H9 (cell line): Measurements from ENCODE around the gene ABI3. TPM values are rescaled to one million over a fixed set of nuclear protein-coding genes. Genes with fewer than 3 reads are reported as not detected.

Experiments used
- DNase-seq: peaks from one replicate; pipeline ENCODE4 v3.0.0-alpha.2; 2017
- H2AFZ ChIP-seq: one replicate; pipeline ENCODE4 v1.6.1; 2013; ENCODE audit warnings: mild to moderate bottlenecking, low read length, control low read depth, moderate library complexity
- H2AK5ac ChIP-seq: 2 replicates; pipeline ENCODE4 v1.6.1; 2013; ENCODE audit warnings: low read length, control low read depth, mixed read lengths; ENCODE audit not compliant: insufficient read length
- H2BK120ac ChIP-seq: one replicate; pipeline ENCODE4 v1.6.1; 2013; ENCODE audit warnings: low read depth, mild to moderate bottlenecking, low read length, control low read depth, inconsistent platforms; ENCODE audit not compliant: poor library complexity, severe bottlenecking
- H2BK12ac ChIP-seq: 2 replicates; pipeline ENCODE4 v1.6.1; 2013; ENCODE audit warnings: low read length, control low read depth, mixed read lengths, low read depth; ENCODE audit not compliant: insufficient read length
- H2BK15ac ChIP-seq: 2 replicates; pipeline ENCODE4 v1.6.1; 2013; ENCODE audit warnings: low read depth, low read length, control low read depth
- H2BK20ac ChIP-seq: one replicate; pipeline ENCODE4 v1.6.1; 2013; ENCODE audit warnings: low read depth, mild to moderate bottlenecking, low read length, control low read depth, inconsistent platforms; ENCODE audit not compliant: poor library complexity, severe bottlenecking
- H2BK5ac ChIP-seq: 2 replicates; pipeline ENCODE4 v1.6.1; 2013; ENCODE audit warnings: low read length, control low read depth, mixed read lengths; ENCODE audit not compliant: insufficient read length
- H3K14ac ChIP-seq: 2 replicates; pipeline ENCODE4 v1.6.1; 2013; ENCODE audit warnings: low read length, control low read depth; ENCODE audit not compliant: insufficient read depth
- H3K18ac ChIP-seq: 2 replicates; pipeline ENCODE4 v1.6.1; 2013; ENCODE audit warnings: low read depth, mild to moderate bottlenecking, mixed read lengths, low read length, control low read depth; ENCODE audit not compliant: insufficient read length
- H3K23ac ChIP-seq: 2 replicates; pipeline ENCODE4 v1.6.1; 2013; ENCODE audit warnings: low read length, control low read depth, mixed read lengths, low read depth; ENCODE audit not compliant: insufficient read length
- H3K23me2 ChIP-seq: 2 replicates; pipeline ENCODE4 v1.6.1; 2013; ENCODE audit warnings: low read depth, mild to moderate bottlenecking, mixed read lengths, low read length, control low read depth; ENCODE audit not compliant: insufficient read length, poor library complexity, severe bottlenecking
- H3K27ac ChIP-seq: 2 replicates; pipeline ENCODE4 v1.5.1; 2013; ENCODE audit warnings: low read length, control low read depth, mixed read lengths, low read depth; ENCODE audit not compliant: insufficient read length
- H3K27me3 ChIP-seq: 2 replicates; pipeline ENCODE4 v1.6.1; 2013; ENCODE audit warnings: low read length, control low read depth, inconsistent platforms; ENCODE audit not compliant: insufficient read depth
- H3K4ac ChIP-seq: 2 replicates; pipeline ENCODE4 v1.6.1; 2013; ENCODE audit warnings: low read depth, mild to moderate bottlenecking, control low read depth, inconsistent platforms, low read length, moderate library complexity
- H3K4me1 ChIP-seq: 2 replicates; pipeline ENCODE4 v1.6.1; 2013; ENCODE audit warnings: low read length, control low read depth, inconsistent platforms; ENCODE audit not compliant: insufficient read depth
- H3K4me2 ChIP-seq: 2 replicates; pipeline ENCODE4 v1.6.1; 2013; ENCODE audit warnings: low read length, control low read depth, mixed read lengths; ENCODE audit not compliant: insufficient read length, insufficient read depth
- H3K56ac ChIP-seq: 2 replicates; pipeline ENCODE4 v1.6.1; 2013; ENCODE audit warnings: low read depth, mild to moderate bottlenecking, mixed read lengths, low read length, control low read depth; ENCODE audit not compliant: insufficient read length
- H3K79me1 ChIP-seq: 2 replicates; pipeline ENCODE4 v1.6.1; 2013; ENCODE audit warnings: low read depth, mild to moderate bottlenecking, moderate library complexity, low read length, control low read depth, inconsistent platforms; ENCODE audit not compliant: insufficient read depth, poor library complexity, severe bottlenecking
- H3K79me2 ChIP-seq: 2 replicates; pipeline ENCODE4 v1.6.1; 2013; ENCODE audit warnings: low read length, control low read depth, inconsistent platforms; ENCODE audit not compliant: insufficient read depth
- H3K9ac ChIP-seq: 2 replicates; pipeline ENCODE4 v1.6.1; 2013; ENCODE audit warnings: low read length, control low read depth, mixed read lengths; ENCODE audit not compliant: insufficient read length; ENCODE audit errors: extremely low read depth
- H3K9me3 ChIP-seq: one replicate; pipeline ENCODE4 v1.6.1; 2013; ENCODE audit warnings: low read depth, low read length, inconsistent platforms; ENCODE audit not compliant: control insufficient read depth
- H3T11ph ChIP-seq: one replicate; pipeline ENCODE4 v1.6.1; 2013; ENCODE audit warnings: mild to moderate bottlenecking, low read length, control low read depth, inconsistent platforms
- H4K20me1 ChIP-seq: one replicate; pipeline ENCODE4 v1.6.1; 2013; ENCODE audit not compliant: control insufficient read depth, insufficient read length, insufficient read depth
- H4K5ac ChIP-seq: 2 replicates; pipeline ENCODE4 v1.6.1; 2013; ENCODE audit warnings: low read depth, mild to moderate bottlenecking, mixed read lengths, low read length, control low read depth; ENCODE audit not compliant: insufficient read length
- H4K8ac ChIP-seq: replicated peaks from 2 replicates; pipeline ENCODE4 v1.6.1; 2013; ENCODE audit warnings: low read length, control low read depth, mixed read lengths, low read depth; ENCODE audit not compliant: insufficient read length
- H4K91ac ChIP-seq: 2 replicates; pipeline ENCODE4 v1.6.1; 2013; ENCODE audit warnings: low read depth, mild to moderate bottlenecking, moderate library complexity, mixed read lengths, low read length, control low read depth; ENCODE audit not compliant: insufficient read length
- H3K27ac Mint-ChIP-seq, 3 experiments: 2 replicates in 2 of 3; 3 replicates in 1 of 3; pipeline ENCODE4 v1.8.0; 2020 to 2021; ENCODE audit warnings: mixed read lengths in 3 of 3, mild to moderate bottlenecking in 1 of 3, moderate library complexity in 1 of 3
- H3K27me3 Mint-ChIP-seq: 2 replicates; pipeline ENCODE4 v1.8.0; 2021; ENCODE audit warnings: low read depth, mild to moderate bottlenecking, moderate library complexity, mixed read lengths
- H3K36me3 Mint-ChIP-seq, 3 experiments: 2 replicates in 2 of 3; 3 replicates in 1 of 3; pipeline ENCODE4 v1.8.0; 2020 to 2021; ENCODE audit warnings: low read depth in 3 of 3, mixed read lengths in 3 of 3; ENCODE audit not compliant: insufficient read depth in 1 of 3
- H3K4me1 Mint-ChIP-seq, 2 experiments: 2 replicates each; pipeline ENCODE4 v1.8.0; 2020; ENCODE audit warnings: mixed read lengths in 2 of 2
- H3K4me3 Mint-ChIP-seq, 2 experiments: 2 replicates in 1 of 2; 3 replicates in 1 of 2; pipeline ENCODE4 v1.8.0; 2020 to 2021; ENCODE audit warnings: mild to moderate bottlenecking in 2 of 2, mixed read lengths in 2 of 2, moderate library complexity in 1 of 2
- H3K9me3 Mint-ChIP-seq, 2 experiments: 2 replicates in 1 of 2; 3 replicates in 1 of 2; pipeline ENCODE4 v1.8.0; 2020; ENCODE audit warnings: mild to moderate bottlenecking in 2 of 2, mixed read lengths in 2 of 2, moderate library complexity in 1 of 2
- CTCF ChIP-seq: fragments of 200-600 bp; sonication (generic); conservative IDR thresholded peaks from 3 replicates; pipeline ENCODE4 v1.8.0; 2021; ENCODE audit warnings: antibody characterized with exemption, mild to moderate bottlenecking
- whole genome bisulfite sequencing: extraction: QIAGEN DNeasy Blood & Tissue Kit; methylation state at CpG from one replicate; pipeline ENCODE4 v1.1.7; 2013; ENCODE audit warnings: missing lambda C conversion rate, low lambda C conversion rate, mixed read lengths; ENCODE audit not compliant: insufficient read length; ENCODE audit errors: extremely low coverage; 5-methylcytosine and 5-hydroxymethylcytosine counted together
- total RNA-seq: library from RNA; stranded (reverse); gene quantifications from 2 replicates; pipeline ENCODE4 v1.2.1, GENCODE V29; 2021

The ABI3 gene
- total RNA-seq, 1 experiment from 2014 or later = 2.1 TPM

- Histone ChIP-seq H4K5ac (no peak overlapping the region), H3K56ac (no peak overlapping the region), H3K79me1 (no peaks in the 10 kb centered on the region), H2BK20ac (no peak overlapping the region), H3K23me2 (no peaks in the 10 kb centered on the region), H2AFZ (no peak overlapping the region), H3K79me2 (no peaks in the 10 kb centered on the region), H3K14ac (no peak overlapping the region), H3K9me3 (peaks cover 7% of the 10 kb centered on the region), H3K27me3 (no peaks in the 10 kb centered on the region), H3K18ac (no peak overlapping the region), H3K23ac (no peak overlapping the region), H2BK12ac (no peak overlapping the region), H2BK120ac (no peak overlapping the region), H3K27ac (no peak overlapping the region), H3T11ph (no peak overlapping the region), H3K9ac (no peak overlapping the region), H2BK5ac (no peak overlapping the region), H3K4me1 (no peaks in the 10 kb centered on the region), H4K91ac (no peak overlapping the region), H2AK5ac (no peak overlapping the region), H4K8ac (no peak overlapping the region), H2BK15ac (no peak overlapping the region), H4K20me1 (no peaks in the 10 kb centered on the region), H3K4me2 (no peak overlapping the region), H3K4ac (no peak overlapping the region)
- H3K27me3 Mint-ChIP-seq = peaks cover 10% of the 10 kb centered on the region
- peaks cover 37 to 38% of the 10 kb centered on the region in 2 experiments for H3K9me3 Mint-ChIP-seq
- no peak for DNase-seq
- H3K4me1 Mint-ChIP-seq = peaks cover 0 to 2% of the 10 kb centered on the region in 2 experiments; a peak in 1 of 4 replicates
- WGBS = no CpG with 5 or more reads among the region's 6 CpGs
- TF ChIP-seq CTCF = no peak
- H3K4me3 Mint-ChIP-seq = no peak overlapping the region
- H3K36me3 Mint-ChIP-seq = peaks cover 9 to 21% (median 13%) of the 10 kb centered on the region in 3 experiments
- H3K27ac Mint-ChIP-seq = no peak overlapping the region
Observed at GRCh38 chr17:49180998-49181635, 29.4 kb upstream of the ABI3 start.
